PC-3 (cell line): ENCODE measurements around the gene SSU72. TPM values are rescaled to one million over a fixed set of nuclear protein-coding genes. Genes with fewer than 3 reads are reported as not detected.
"Not testable (repeated sequence)": the region's sequence is repeated elsewhere in the genome, so short reads cannot be mapped to it uniquely, and the experiment has no call there.

Experiments
- ATAC-seq: fragments of 200-7000 bp; cut with Tn5 transposase; 2 replicates; pipeline ENCODE4 v1.9.1; 2020; ENCODE audit warnings: mild to moderate bottlenecking, moderate library complexity
- BruUV-seq: library from RNA; stranded (reverse); fragments of 400-500 nt; replicated peaks from 2 replicates; lab custom pipeline; 2021; lab: Mats Ljungman, UMichigan
- CTCF ChIA-PET: fragments of 300-600 bp; sonication (Branson Sonifier 250); formaldehyde crosslinking; loops from one replicate; lab custom pipeline; 2022; ENCODE audit warnings: antibody characterized with exemption; lab: Charles Lee
- POLR2A ChIA-PET: fragments of 300-600 bp; sonication (Branson Sonifier 250); formaldehyde crosslinking; loops from one replicate; lab custom pipeline; 2022; ENCODE audit warnings: antibody characterized with exemption; ENCODE audit not compliant: unreplicated experiment; lab: Charles Lee
- DNase-seq: peaks from one replicate; pipeline ENCODE4 v3.0.0-alpha.2; 2015
- H2AFZ ChIP-seq: fragments of 300-600 bp; sonication (generic); 2 replicates; pipeline ENCODE4 v1.6.0; 2016; ENCODE audit warnings: antibody characterized with exemption, low read length
- H3F3A ChIP-seq: fragments of 300-600 bp; sonication (generic); one replicate; pipeline ENCODE4 v1.6.0; 2017; ENCODE audit warnings: antibody characterized with exemption, low read length, control low read depth, mild to moderate bottlenecking; ENCODE audit not compliant: unreplicated experiment
- H3K27ac ChIP-seq: fragments of 300-600 bp; sonication (generic); 2 replicates; pipeline ENCODE4 v1.5.1; 2016; ENCODE audit warnings: mild to moderate bottlenecking, low read length
- H3K27me3 ChIP-seq: fragments of 300-600 bp; sonication (generic); 2 replicates; pipeline ENCODE4 v1.6.1; 2016; ENCODE audit warnings: low read length, mixed read lengths
- H3K36me3 ChIP-seq: fragments of 300-600 bp; sonication (generic); 2 replicates; pipeline ENCODE4 v1.6.1; 2016; ENCODE audit warnings: low read depth, mixed run types, low read length, mixed read lengths
- H3K4me1 ChIP-seq: fragments of 300-600 bp; sonication (generic); 2 replicates; pipeline ENCODE4 v1.5.1; 2016; ENCODE audit warnings: low read length; ENCODE audit not compliant: insufficient read depth
- H3K4me2 ChIP-seq: fragments of 300-600 bp; sonication (generic); 2 replicates; pipeline ENCODE4 v1.6.0; 2016; ENCODE audit warnings: low read length
- H3K4me3 ChIP-seq: fragments of 300-600 bp; sonication (generic); 2 replicates; pipeline ENCODE4 v1.5.1; 2016; ENCODE audit warnings: mild to moderate bottlenecking, low read length, mixed read lengths
- H3K79me2 ChIP-seq: fragments of 300-600 bp; sonication (generic); 2 replicates; pipeline ENCODE4 v1.6.1; 2017; ENCODE audit warnings: low read length, mixed read lengths
- H3K9ac ChIP-seq: fragments of 300-600 bp; sonication (generic); 2 replicates; pipeline ENCODE4 v1.6.0; 2016; ENCODE audit warnings: mild to moderate bottlenecking, low read length
- H3K9me2 ChIP-seq: fragments of 300-600 bp; sonication (generic); replicated peaks from 2 replicates; pipeline ENCODE4 v1.6.1; 2016; ENCODE audit warnings: mixed run types, low read length, mixed read lengths
- H3K9me3 ChIP-seq: fragments of 300-600 bp; sonication (generic); 2 replicates; pipeline ENCODE4 v1.6.1; 2016; ENCODE audit warnings: low read length, mixed read lengths
- H4K20me1 ChIP-seq: fragments of 300-600 bp; sonication (generic); 2 replicates; pipeline ENCODE4 v1.6.1; 2016; ENCODE audit warnings: low read length, mixed read lengths
- EZH2 ChIP-seq: fragments of 300-600 bp; sonication (generic); IDR thresholded peaks from one replicate; pipeline ENCODE4 v1.6.1; 2017; ENCODE audit warnings: antibody characterized with exemption, mild to moderate bottlenecking, low read length; ENCODE audit not compliant: unreplicated experiment
- EZH2phosphoT487 ChIP-seq: fragments of 300-600 bp; sonication (generic); IDR thresholded peaks from 2 replicates; pipeline ENCODE4 v1.6.1; 2018; ENCODE audit warnings: mild to moderate bottlenecking, antibody characterized with exemption, low read length, borderline replicate concordance
- intact Hi-C: fragments of 100-400 bp; cut with micrococcal nuclease; formaldehyde crosslinking; loops from 2 replicates; pipeline ENCODE4 v1.9.0; 2023
- total RNA-seq: library from RNA; depleted of rRNA; stranded (reverse); fragments of >200 nt; gene quantifications from 2 replicates; pipeline ENCODE4 v1.2.3, GENCODE V29; 2014
- TF ChIP-seq, protein P1 (sequence below): fragments of 300-600 bp; sonication (generic); conservative IDR thresholded peaks from 2 replicates; pipeline ENCODE4 v1.5.1; 2017; ENCODE audit warnings: antibody characterized with exemption, low read depth, mild to moderate bottlenecking, low read length

The SSU72 gene
- total RNA-seq, 1 experiment from 2014 or later, result 283 TPM

- no peak for ATAC-seq
- no peak overlapping the region for H3K9ac ChIP-seq
- no peaks in the 10 kb centered on the region for H3K9me3 ChIP-seq
- no TSS peak for BruUV-seq
- H3K4me1 ChIP-seq, result no peaks in the 10 kb centered on the region
- no peak for DNase-seq
- H3K36me3 ChIP-seq, result peaks cover 33% of the 10 kb centered on the region
- no peak overlapping the region for H3K4me3 ChIP-seq
- H4K20me1 ChIP-seq, result peaks cover 5% of the 10 kb centered on the region; the same call in 1 of the 2 replicates
- no peaks in the 10 kb centered on the region for H3K9me2 ChIP-seq
- CTCF ChIA-PET, result no interaction called here
- no peaks in the 10 kb centered on the region for H3K27me3 ChIP-seq
- no peak overlapping the region for H3K27ac ChIP-seq
- H3K4me2 ChIP-seq, result no peak overlapping the region
- intact Hi-C loops, result no loop called here
- peaks cover 31% of the 10 kb centered on the region for H3K79me2 ChIP-seq
- TF ChIP-seq, protein P1, sequence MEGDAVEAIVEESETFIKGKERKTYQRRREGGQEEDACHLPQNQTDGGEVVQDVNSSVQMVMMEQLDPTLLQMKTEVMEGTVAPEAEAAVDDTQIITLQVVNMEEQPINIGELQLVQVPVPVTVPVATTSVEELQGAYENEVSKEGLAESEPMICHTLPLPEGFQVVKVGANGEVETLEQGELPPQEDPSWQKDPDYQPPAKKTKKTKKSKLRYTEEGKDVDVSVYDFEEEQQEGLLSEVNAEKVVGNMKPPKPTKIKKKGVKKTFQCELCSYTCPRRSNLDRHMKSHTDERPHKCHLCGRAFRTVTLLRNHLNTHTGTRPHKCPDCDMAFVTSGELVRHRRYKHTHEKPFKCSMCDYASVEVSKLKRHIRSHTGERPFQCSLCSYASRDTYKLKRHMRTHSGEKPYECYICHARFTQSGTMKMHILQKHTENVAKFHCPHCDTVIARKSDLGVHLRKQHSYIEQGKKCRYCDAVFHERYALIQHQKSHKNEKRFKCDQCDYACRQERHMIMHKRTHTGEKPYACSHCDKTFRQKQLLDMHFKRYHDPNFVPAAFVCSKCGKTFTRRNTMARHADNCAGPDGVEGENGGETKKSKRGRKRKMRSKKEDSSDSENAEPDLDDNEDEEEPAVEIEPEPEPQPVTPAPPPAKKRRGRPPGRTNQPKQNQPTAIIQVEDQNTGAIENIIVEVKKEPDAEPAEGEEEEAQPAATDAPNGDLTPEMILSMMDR, result no peak
- no peak for TF ChIP-seq EZH2
- TF ChIP-seq EZH2phosphoT487, result no peak
- no peak overlapping the region for H2AFZ ChIP-seq
- no peaks in the 10 kb centered on the region for H3F3A ChIP-seq
- POLR2A ChIA-PET, result no interaction called here
Observed at GRCh38 chr1:1517973-1518620, 56.6 kb downstream of the SSU72 start.

- POLR2A ChIA-PET, BruUV-seq, H3F3A ChIP-seq: not testable (repeated sequence)
Observed at GRCh38 chr1:1516923-1517322, 57.7 kb downstream of the SSU72 start.

DNA sequence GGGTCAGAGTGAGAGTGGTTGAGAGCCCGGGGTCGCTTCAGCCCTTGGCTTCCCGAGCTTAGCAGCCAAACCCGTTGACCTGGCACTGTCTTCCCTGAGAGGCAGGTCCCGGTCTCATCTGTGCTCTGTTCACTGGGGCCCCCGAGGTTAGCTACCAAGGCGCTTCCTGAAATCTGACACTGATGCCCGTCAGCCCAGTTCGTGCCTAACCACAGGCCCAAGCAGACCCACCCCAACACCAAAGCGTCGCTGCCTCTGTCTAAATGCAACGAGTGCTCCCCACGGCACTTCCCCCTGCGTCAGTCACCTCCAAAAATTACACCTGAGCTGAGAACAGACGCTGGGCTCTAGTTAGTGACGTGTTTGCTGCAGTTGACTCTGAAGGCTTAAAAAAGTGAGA, 60.3 kb downstream of the SSU72 start:
- Histone ChIP-seq H3K36me3 (peaks cover 20% of the 10 kb centered on the region), H3K79me2 (peaks cover 50% of the 10 kb centered on the region), H3K4me3 (peak overlapping the region; percentile 91), H3K4me2 (peak overlapping the region; percentile 81)
- H4K20me1 ChIP-seq, POLR2A ChIA-PET, H3K9ac ChIP-seq, CTCF ChIA-PET, H3K27me3 ChIP-seq, H3F3A ChIP-seq, H2AFZ ChIP-seq, H3K27ac ChIP-seq, H3K9me3 ChIP-seq, BruUV-seq, intact Hi-C loops, H3K9me2 ChIP-seq, H3K4me1 ChIP-seq: not testable (repeated sequence)
- ATAC-seq (peak; percentile 27), DNase-seq (peak; percentile 33)

More at GRCh38 chr1:1516923-1517322, 57.7 kb downstream of the SSU72 start:
- Histone ChIP-seq H3K79me2 (peaks cover 38% of the 10 kb centered on the region), H3K36me3 (peaks cover 32% of the 10 kb centered on the region)
- H2AFZ ChIP-seq, CTCF ChIA-PET, H3K9me2 ChIP-seq, H3K4me3 ChIP-seq, ATAC-seq, H3K9me3 ChIP-seq, H3K4me2 ChIP-seq, H3K27me3 ChIP-seq, H3K4me1 ChIP-seq, H3K9ac ChIP-seq, intact Hi-C loops, H4K20me1 ChIP-seq, DNase-seq, H3K27ac ChIP-seq: not testable (repeated sequence)

GRCh38 chr1:1513675-1514074, 61.0 kb downstream of the SSU72 start:
- POLR2A ChIA-PET, H3K9me2 ChIP-seq, intact Hi-C loops, CTCF ChIA-PET, H2AFZ ChIP-seq, H3K27me3 ChIP-seq, H4K20me1 ChIP-seq, H3K27ac ChIP-seq, H3K9me3 ChIP-seq, BruUV-seq, DNase-seq, H3K4me1 ChIP-seq, H3F3A ChIP-seq: not testable (repeated sequence)
- ATAC-seq, result peak; percentile 2
- Histone ChIP-seq H3K36me3 (peaks cover 20% of the 10 kb centered on the region), H3K4me3 (peak overlapping the region; percentile 91), H3K79me2 (peaks cover 50% of the 10 kb centered on the region), H3K9ac (peak overlapping the region; percentile 95), H3K4me2 (peak overlapping the region; percentile 81)

GRCh38 chr1:1512425-1512824, 62.2 kb downstream of the SSU72 start:
- DNase-seq, H3K27ac ChIP-seq, intact Hi-C loops, CTCF ChIA-PET, H4K20me1 ChIP-seq, H3F3A ChIP-seq, BruUV-seq, POLR2A ChIA-PET, H3K27me3 ChIP-seq, H2AFZ ChIP-seq, H3K9me2 ChIP-seq, H3K9me3 ChIP-seq, H3K4me1 ChIP-seq: not testable (repeated sequence)
- H3K79me2 ChIP-seq, result peaks cover 50% of the 10 kb centered on the region
- H3K36me3 ChIP-seq, result peaks cover 13% of the 10 kb centered on the region
- ATAC-seq, result peak; percentile 12
- H3K4me3 ChIP-seq, result peak overlapping the region; percentile 91
- H3K4me2 ChIP-seq, result peak overlapping the region; percentile 82
- H3K9ac ChIP-seq, result peak overlapping the region; percentile 95
